ENCODE results near the gene FOXN3. TPM values are rescaled to one million over a fixed set of nuclear protein-coding genes. Genes with fewer than 3 reads are reported as not detected.

Gene FOXN3
- total and polyA plus RNA-seq, 2 experiments from 2014 or later, result 98.9 to 167 TPM

- Mint-ChIP-seq H3K9me3 (no peaks in the 10 kb centered on the region), H3K36me3 (ENCODE audit: low read depth) (peaks cover 18% of the 10 kb centered on the region; the same call in 2 of the 3 replicates), H3K27ac (no peak overlapping the region), H3K27me3 (ENCODE audit: insufficient read depth, low read depth, poor library complexity) (peaks cover 7% of the 10 kb centered on the region), H3K4me3 (no peak overlapping the region), H3K4me1 (peaks cover 73% of the 10 kb centered on the region)
- no peak overlapping the region for H3K27ac ChIP-seq (ENCODE audit: low read depth)
- H2AFZ ChIP-seq, result no peak overlapping the region
- peaks cover 64% of the 10 kb centered on the region for H3K4me1 ChIP-seq (ENCODE audit: insufficient read depth)
- H4K20me1 ChIP-seq (replicated peaks; ENCODE audit: insufficient read depth), result peaks cover 38% of the 10 kb centered on the region
- H3K9me2 ChIP-seq (ENCODE audit: insufficient read depth), result peaks cover 5% of the 10 kb centered on the region; the same call in 1 of the 2 replicates
- no peaks in the 10 kb centered on the region; the same call in 1 of the 2 replicates for H3F3A ChIP-seq (replicated peaks; ENCODE audit: low read depth)
- H3K36me3 ChIP-seq (ENCODE audit: insufficient read depth), result no peaks in the 10 kb centered on the region
- H3K4me3 ChIP-seq, result no peak overlapping the region
- H3K79me2 ChIP-seq (replicated peaks; ENCODE audit: insufficient read depth), result peaks cover 100% of the 10 kb centered on the region
- no peak for TF ChIP-seq STAT1 (IDR thresholded peaks at IDR 0.05; ENCODE audit: unreplicated experiment)
- TF ChIP-seq ETS1 (IDR thresholded peaks at IDR 0.05), result no peak
- TF ChIP-seq REST (IDR thresholded peaks at IDR 0.05; ENCODE audit: unreplicated experiment), result no peak
- TF ChIP-seq ZNF462 (CRISPR knock-in tag; IDR thresholded peaks at IDR 0.05), result no peak
- TF ChIP-seq POLR2AphosphoS5 (IDR thresholded peaks at IDR 0.05; ENCODE audit: low read depth), result no peak
- TF ChIP-seq ZNF331 (CRISPR knock-in tag; IDR thresholded peaks at IDR 0.05; ENCODE audit: low read depth), result no peak
- TF ChIP-seq EZH2 (IDR thresholded peaks at IDR 0.05; ENCODE audit: low read depth, unreplicated experiment), result no peak
- TF ChIP-seq CREB1 (CRISPR knock-in tag; IDR thresholded peaks at IDR 0.05; ENCODE audit: low read depth), result no peak
- TF ChIP-seq ZNF114 (CRISPR knock-in tag; IDR thresholded peaks at IDR 0.05), result no peak
- no peak overlapping the region for H3K4me2 ChIP-seq
- DNase-seq (ENCODE audit: low spot score) (no peak), ATAC-seq (no peak)
- no peaks in the 10 kb centered on the region for H3K27me3 ChIP-seq (ENCODE audit: insufficient read depth)
Measured at GRCh38 chr14:89270439-89271227, 146.4 kb downstream of the FOXN3 start.

Data from GM23338 (cell line).